Thyroid gland (tissue), 4 donors: Measurements from ENCODE around the gene CTNS.

Source experiments
- CTCF ChIP-seq, 6 experiments: fragments of 200-600 bp in 3 of 6; fragments of 450-650 bp in 3 of 6; sonication (generic) in 3 of 6; IDR thresholded peaks; one replicate each; pipeline ENCODE4 v1.5.1; 2016 to 2019; ENCODE audit warnings: antibody characterized with exemption in 6 of 6, mild to moderate bottlenecking in 2 of 6, inconsistent platforms in 1 of 6, moderate library complexity in 1 of 6
- POLR2A ChIP-seq, 2 donors: fragments of 450-650 bp; IDR thresholded peaks; one replicate each; pipeline ENCODE4 v1.6.1; 2017; ENCODE audit warnings: antibody characterized with exemption in 2 of 2, mild to moderate bottlenecking in 2 of 2, moderate library complexity in 1 of 2

GRCh38 chr17:3613124-3613523, 23.4 kb upstream of the CTNS start:
- TF ChIP-seq CTCF (IDR thresholded peaks at IDR 0.05) (no peak), POLR2A (IDR thresholded peaks at IDR 0.05) (no peak)
